K562 (cell line): ENCODE measurements around the gene PTBP2. TPM values are rescaled to one million over a fixed set of nuclear protein-coding genes. Genes with fewer than 3 reads are reported as not detected.
A peak's percentile ranks its signal among the peaks of the same experiment; 100 is the strongest.

Experiments used
- ATAC-seq: fragments of 200-7000 bp; cut with Tn5 transposase; 3 replicates; pipeline ENCODE4 v1.9.1; 2020; ENCODE audit warnings: moderate library complexity
- BruUV-seq: library from RNA; stranded (reverse); fragments of 400-500 nt; replicated peaks from 2 replicates; lab custom pipeline; 2021; lab: Mats Ljungman, UMichigan
- CTCF ChIA-PET: fragments of 300-600 bp; formaldehyde crosslinking; extraction: SDS; loops from one replicate; lab custom pipeline; 2021; ENCODE audit warnings: low intra/inter-chr PET ratio; lab: Yijun Ruan, JAX
- POLR2A ChIA-PET: fragments of 300-600, 350-650 bp; sonication (Branson Sonifier 250); formaldehyde crosslinking; extraction: SDS; loops from one replicate; lab custom pipeline; 2021; ENCODE audit warnings: antibody characterized with exemption, inconsistent platforms; lab: Yijun Ruan, JAX
- DNase-seq, 4 experiments: peaks; one replicate each; pipeline versions ENCODE4 v3.0.0 to v3.0.0-alpha.2; 2011 to 2018; ENCODE audit warnings: low spot score in 3 of 4, mixed read lengths in 3 of 4; ENCODE audit errors: extremely low read depth in 1 of 4
- FAIRE-seq: peaks from 2 replicates; lab custom pipeline; 2011; peaks lifted over from hg19 to GRCh38; lab: Jason Lieb, UNC
- H2AFZ ChIP-seq: 2 replicates; pipeline ENCODE4 v1.6.0; 2011; ENCODE audit warnings: low read depth, low read length, control low read depth, inconsistent platforms
- H3K27ac ChIP-seq: fragments of 200-600 bp; 3 replicates; pipeline ENCODE4 v1.8.0; 2011; ENCODE audit warnings: low read depth, mild to moderate bottlenecking, control low read depth, inconsistent platforms, low read length, moderate library complexity, mixed read lengths; ENCODE audit errors: extremely low read depth
- H3K27me3 ChIP-seq, 2 experiments: fragments of 300-600 bp in 1 of 2; 2 replicates in 1 of 2; 3 replicates in 1 of 2; pipeline versions ENCODE4 v1.6.0 to v1.8.0; 2011; ENCODE audit warnings: inconsistent platforms in 2 of 2, low read length in 2 of 2, mild to moderate bottlenecking in 1 of 2, mixed read lengths in 1 of 2, moderate library complexity in 1 of 2; ENCODE audit not compliant: control insufficient read depth in 2 of 2, insufficient read depth in 2 of 2
- H3K36me3 ChIP-seq: fragments of 300-600 bp; 3 replicates; pipeline ENCODE4 v1.8.0; 2011; ENCODE audit warnings: mild to moderate bottlenecking, low read length, inconsistent platforms; ENCODE audit not compliant: control insufficient read depth, insufficient read depth
- H3K4me1 ChIP-seq, 2 experiments: fragments of 200-600 bp in 1 of 2; replicated peaks in 1 of 2; 2 replicates in 1 of 2; 3 replicates in 1 of 2; pipeline versions ENCODE4 v1.5.1 to v1.8.0; 2011; ENCODE audit warnings: inconsistent platforms in 2 of 2, low read length in 2 of 2, mild to moderate bottlenecking in 1 of 2, mixed read lengths in 1 of 2, moderate library complexity in 1 of 2; ENCODE audit not compliant: control insufficient read depth in 2 of 2, insufficient read depth in 2 of 2
- H3K4me2 ChIP-seq: 2 replicates; pipeline ENCODE4 v1.6.1; 2011; ENCODE audit warnings: low read length, control low read depth, inconsistent platforms, mixed read lengths; ENCODE audit not compliant: insufficient read depth
- H3K4me3 ChIP-seq: fragments of 200-600 bp; sonication (generic), shearing (Covaris generic); 2 replicates; pipeline ENCODE4 v1.5.1; 2016; ENCODE audit warnings: control low read depth, inconsistent platforms
- H3K79me2 ChIP-seq: fragments of 200-600 bp; 3 replicates; pipeline ENCODE4 v1.8.0; 2011; ENCODE audit warnings: low read length, inconsistent platforms; ENCODE audit not compliant: control insufficient read depth, insufficient read depth
- H3K9ac ChIP-seq, 2 experiments: 2 replicates each; pipeline versions ENCODE4 v1.6.0 to v1.6.1; 2011; ENCODE audit warnings: low read depth in 2 of 2, low read length in 2 of 2, control low read depth in 1 of 2, inconsistent platforms in 1 of 2, mild to moderate bottlenecking in 1 of 2, mixed read lengths in 1 of 2; ENCODE audit not compliant: insufficient read depth in 1 of 2
- H3K9me1 ChIP-seq: one replicate; pipeline ENCODE4 v1.6.0; 2011; ENCODE audit warnings: inconsistent platforms, mild to moderate bottlenecking, low read length, moderate library complexity; ENCODE audit not compliant: control insufficient read depth, insufficient read depth
- H3K9me3 ChIP-seq: replicated peaks from 2 replicates; pipeline ENCODE4 v1.5.1; 2011; ENCODE audit warnings: low read depth, low read length, inconsistent platforms; ENCODE audit not compliant: control insufficient read depth, insufficient read depth
- H4K20me1 ChIP-seq: replicated peaks from 2 replicates; pipeline ENCODE4 v1.6.1; 2011; ENCODE audit warnings: low read length, inconsistent platforms, mixed read lengths; ENCODE audit not compliant: control insufficient read depth, insufficient read depth
- CBX3 ChIP-seq, 2 experiments: IDR thresholded peaks; 1 replicate in 1 of 2; 2 replicates in 1 of 2; pipeline ENCODE4 v1.6.1; 2012; ENCODE audit warnings: inconsistent platforms in 2 of 2, low read length in 2 of 2, borderline replicate concordance in 1 of 2, control low read depth in 1 of 2
- DNMT1 ChIP-seq: fragments of 450-650 bp; IDR thresholded peaks from 2 replicates; pipeline ENCODE4 v1.6.1; 2016; ENCODE audit warnings: antibody characterized with exemption, mild to moderate bottlenecking
- POLR2G ChIP-seq: fragments of 200-400 bp; formaldehyde crosslinking; IDR thresholded peaks from 2 replicates; pipeline ENCODE4 v1.6.1; 2017; ENCODE audit warnings: low read depth, mild to moderate bottlenecking, antibody characterized with exemption, low read length, moderate library complexity
- THRA ChIP-seq: fragments of 450-650 bp; IDR thresholded peaks from 2 replicates; pipeline ENCODE4 v1.6.1; 2017; ENCODE audit warnings: mild to moderate bottlenecking, moderate library complexity
- ZNF316 ChIP-seq: fragments of 450-650 bp; IDR thresholded peaks from 2 replicates; pipeline ENCODE4 v1.6.1; 2016
- ZNF445 ChIP-seq: fragments of 250-450 bp; sonication (Bioruptor Pico); IDR thresholded peaks from 2 replicates; pipeline ENCODE4 v1.4.0; 2020; ENCODE audit warnings: low read depth, mild to moderate bottlenecking, moderate library complexity
- WGBS: fragments of 100-300 bp; shearing (Covaris generic); methylation state at CpG from one replicate; pipeline ENCODE4 v1.1.6; 2016; ENCODE audit warnings: low coverage, mixed read lengths; ENCODE audit not compliant: insufficient coverage; ENCODE audit errors: missing lambda C conversion rate; 5-methylcytosine and 5-hydroxymethylcytosine counted together
- in situ Hi-C: fragments of 300-500 bp; cut with MboI; formaldehyde crosslinking; loops from 4 replicates; pipeline ENCODE4 v1.15.0; 2018; ENCODE audit warnings: inconsistent platforms, mixed read lengths
- intact Hi-C: fragments of 100-400 bp; cut with micrococcal nuclease; formaldehyde crosslinking; loops from 2 replicates; pipeline ENCODE4 v1.14.2; 2022
- polyA plus RNA-seq, 8 experiments: library from polyadenylated mRNA; depleted of rRNA in 4 of 8; stranded (reverse) in 5 of 8; unstranded in 3 of 8; fragments of >200 nt; fragmentation: Nextera tagmentation in 2 of 8; fragmentation: Illumina TruSeq in 1 of 8; extraction: Ambion mirVana in 2 of 8; extraction: Trizol in 1 of 8; gene quantifications; 2 replicates each; pipeline versions ENCODE4 v1.2.1 to v1.2.3, GENCODE V29; 2011 to 2014; ENCODE audit warnings: inconsistent platforms in 1 of 8, missing spikeins in 1 of 8
- total RNA-seq, 7 experiments: library from RNA; depleted of rRNA in 6 of 7; stranded (reverse); fragments of >200 nt in 6 of 7; fragmentation: Illumina TruSeq in 2 of 7; extraction: Trizol in 2 of 7; gene quantifications; 2 replicates each; pipeline versions ENCODE4 v1.2.1 to v1.2.3, GENCODE V29; 2011 to 2021; ENCODE audit warnings: low replicate concordance in 1 of 7
- TF ChIP-seq, protein P1 (sequence below): fragments of 250-450 bp; sonication (Bioruptor Pico); IDR thresholded peaks from 2 replicates; pipeline ENCODE4 v1.8.0; 2022; ENCODE audit warnings: inconsistent platforms, mild to moderate bottlenecking, moderate library complexity, borderline replicate concordance

Gene PTBP2
- total and polyA plus RNA-seq, 9 of the 15 experiments (the other 6 are each of a cell fraction or from before 2014, with no cell fraction given): 9.8 to 30.6 (median 19.0) TPM

DNA sequence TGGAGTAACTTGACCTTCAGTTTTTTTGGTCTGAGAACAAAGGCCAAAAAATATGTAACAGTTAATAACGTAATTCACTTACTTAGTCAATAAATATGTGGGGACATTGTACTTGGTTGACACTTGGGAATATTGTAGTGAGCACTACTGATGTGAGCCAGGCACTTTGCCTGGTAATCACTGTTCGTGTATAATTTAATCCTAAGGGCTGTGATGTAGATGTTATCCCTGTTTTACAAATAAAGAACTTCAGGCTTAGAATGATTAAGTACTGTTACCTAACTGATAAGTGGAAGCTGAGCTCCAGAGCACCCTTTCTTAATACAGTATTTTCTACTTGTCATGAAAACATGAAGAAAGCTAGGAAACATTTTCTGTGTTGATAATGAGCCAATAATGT, 28.0 kb downstream of the PTBP2 start (continued):
- TF ChIP-seq, protein P1, sequence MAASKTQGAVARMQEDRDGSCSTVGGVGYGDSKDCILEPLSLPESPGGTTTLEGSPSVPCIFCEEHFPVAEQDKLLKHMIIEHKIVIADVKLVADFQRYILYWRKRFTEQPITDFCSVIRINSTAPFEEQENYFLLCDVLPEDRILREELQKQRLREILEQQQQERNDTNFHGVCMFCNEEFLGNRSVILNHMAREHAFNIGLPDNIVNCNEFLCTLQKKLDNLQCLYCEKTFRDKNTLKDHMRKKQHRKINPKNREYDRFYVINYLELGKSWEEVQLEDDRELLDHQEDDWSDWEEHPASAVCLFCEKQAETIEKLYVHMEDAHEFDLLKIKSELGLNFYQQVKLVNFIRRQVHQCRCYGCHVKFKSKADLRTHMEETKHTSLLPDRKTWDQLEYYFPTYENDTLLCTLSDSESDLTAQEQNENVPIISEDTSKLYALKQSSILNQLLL (CRISPR knock-in tag): no peak
- no peak for TF ChIP-seq DNMT1
- TF ChIP-seq THRA: no peak
- TF ChIP-seq ZNF445: no peak
- TF ChIP-seq POLR2G: no peak

DNA sequence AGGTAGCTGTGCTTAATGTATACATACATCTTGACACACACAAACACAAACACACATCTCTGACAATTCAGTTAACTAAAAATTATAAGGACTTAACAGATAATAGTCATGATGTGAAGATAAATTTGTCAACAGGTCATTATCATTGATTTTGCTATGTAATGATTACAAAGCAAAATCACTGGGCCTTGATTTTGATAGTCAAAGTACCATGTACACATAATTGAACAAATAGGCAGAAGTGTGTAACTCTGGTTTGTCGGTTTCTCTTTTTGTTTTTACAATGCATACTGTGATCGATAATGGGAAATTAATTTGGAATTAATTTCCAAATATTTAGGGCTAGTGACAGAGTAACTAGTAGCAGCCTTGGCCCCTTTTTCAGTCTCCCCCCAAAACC, 30.8 kb downstream of the PTBP2 start:
- Histone ChIP-seq H3K36me3 (peaks cover 76% of the 10 kb centered on the region), H3K79me2 (peaks cover 59% of the 10 kb centered on the region), H3K4me2 (no peak overlapping the region), H3K4me1 (no peaks in the 10 kb centered on the region), H2AFZ (no peak overlapping the region), H3K27me3 (no peaks in the 10 kb centered on the region), H3K9me1 (no peaks in the 10 kb centered on the region), H3K27ac (no peak overlapping the region), H3K9ac (no peak overlapping the region), H3K4me3 (no peak overlapping the region), H4K20me1 (no peaks in the 10 kb centered on the region), H3K9me3 (no peaks in the 10 kb centered on the region)
- ATAC-seq: no peak
- CTCF ChIA-PET: no interaction called here
- no peak for FAIRE-seq
- no peak for DNase-seq
- no TSS peak for BruUV-seq
- TF ChIP-seq CBX3 (IDR thresholded peaks at IDR 0.05; ENCODE audit: borderline replicate concordance in 1 of 2, low read length in 2 of 2): no peak
- TF ChIP-seq ZNF316: 0 out of 2 replicates have a peak, but pooled peaks have one; percentile 7
- intact Hi-C loops: no loop called here
- POLR2A ChIA-PET: no interaction called here
- in situ Hi-C loops: no loop called here
- whole genome bisulfite sequencing: 100% methylated on average over 2 of the region's 2 CpGs
